Dendritic cell treated with granulocyte-macrophage colony-stimulating factor and Interleukin-4, amounts not matched to agents 40 ng/mL and 50 ng/mL, for 4 days (primary cell): ENCODE data around the gene SRSF1.

Experiments used
- H3K27ac Mint-ChIP-seq: one replicate; pipeline ENCODE4 v1.8.0; 2022; ENCODE audit warnings: mild to moderate bottlenecking, mixed read lengths
- H3K27me3 Mint-ChIP-seq: one replicate; pipeline ENCODE4 v1.8.0; 2022; ENCODE audit warnings: mild to moderate bottlenecking, mixed read lengths
- H3K36me3 Mint-ChIP-seq: one replicate; pipeline ENCODE4 v1.8.0; 2022; ENCODE audit warnings: low read depth, mixed read lengths
- H3K4me1 Mint-ChIP-seq: one replicate; pipeline ENCODE4 v1.8.0; 2022; ENCODE audit warnings: low read depth, mixed read lengths
- H3K4me3 Mint-ChIP-seq: one replicate; pipeline ENCODE4 v1.8.0; 2022; ENCODE audit warnings: mild to moderate bottlenecking, moderate library complexity, mixed read lengths
- H3K9me3 Mint-ChIP-seq: one replicate; pipeline ENCODE4 v1.8.0; 2022; ENCODE audit warnings: mixed read lengths
- intact Hi-C: fragments of 100-400 bp; cut with micrococcal nuclease; formaldehyde crosslinking; loops from one replicate; pipeline ENCODE4 v1.15.0; 2022

Gene SRSF1

GRCh38 chr17:57988301-57989250, 18.5 kb downstream of the SRSF1 start:
- intact Hi-C loops = loop anchor here (2.0 to 5.0 kb wide), 2 partner anchors 86 to 126 kb away; no protein-coding TSS in a partner anchor
- Mint-ChIP-seq H3K4me3 (peak overlapping the region; percentile 90), H3K4me1 (peaks cover 42% of the 10 kb centered on the region), H3K9me3 (no peaks in the 10 kb centered on the region), H3K36me3 (peaks cover 32% of the 10 kb centered on the region), H3K27me3 (no peaks in the 10 kb centered on the region), H3K27ac (peak overlapping the region; percentile 97)

GRCh38 chr17:57987581-57988300, 19.3 kb downstream of the SRSF1 start, which contains the start of gene VEZF1:
Gene VEZF1 (minus strand): TSS chr17:57988254. CDS start chr17:57988111, 143 bp downstream.
- Mint-ChIP-seq H3K4me3 (peak within 1 kb of the TSS; percentile 96), H3K27me3 (no peaks in the 10 kb centered on the region), H3K4me1 (peaks cover 49% of the 10 kb centered on the region), H3K9me3 (no peaks in the 10 kb centered on the region), H3K36me3 (peaks cover 41% of the 10 kb centered on the region), H3K27ac (peak within 1 kb of the TSS; percentile 97)
- intact Hi-C loops = loop anchor here (2.0 to 5.0 kb wide), 3 partner anchors 39 to 125 kb away; no protein-coding TSS in a partner anchor

GRCh38 chr17:57986841-57987580, 20.0 kb downstream of the SRSF1 start:
- H3K4me3 Mint-ChIP-seq = peak overlapping the region; percentile 96
- H3K36me3 Mint-ChIP-seq = peaks cover 48% of the 10 kb centered on the region
- intact Hi-C loops = loop anchor here (2.0 to 5.0 kb wide), 2 partner anchors 38 to 125 kb away; no protein-coding TSS in a partner anchor
- H3K4me1 Mint-ChIP-seq = peaks cover 56% of the 10 kb centered on the region
- peak overlapping the region; percentile 97 for H3K27ac Mint-ChIP-seq
- H3K9me3 Mint-ChIP-seq = no peaks in the 10 kb centered on the region
- no peaks in the 10 kb centered on the region for H3K27me3 Mint-ChIP-seq

GRCh38 chr17:57985675-57985974, 21.4 kb downstream of the SRSF1 start:
- no peaks in the 10 kb centered on the region for H3K9me3 Mint-ChIP-seq
- H3K4me3 Mint-ChIP-seq = no peak overlapping the region
- no peaks in the 10 kb centered on the region for H3K27me3 Mint-ChIP-seq
- intact Hi-C loops = loop anchor here (5.0 kb wide), 1 partner anchor 123 kb away; no protein-coding TSS in a partner anchor
- no peak overlapping the region for H3K27ac Mint-ChIP-seq
- peaks cover 62% of the 10 kb centered on the region for H3K36me3 Mint-ChIP-seq
- H3K4me1 Mint-ChIP-seq = peaks cover 56% of the 10 kb centered on the region

- peaks cover 56% of the 10 kb centered on the region for H3K4me1 Mint-ChIP-seq
- no peaks in the 10 kb centered on the region for H3K9me3 Mint-ChIP-seq
- intact Hi-C loops = loop anchor here (5.0 kb wide), 1 partner anchor 123 kb away; no protein-coding TSS in a partner anchor
- peaks cover 67% of the 10 kb centered on the region for H3K36me3 Mint-ChIP-seq
- H3K27me3 Mint-ChIP-seq = no peaks in the 10 kb centered on the region
- no peak overlapping the region for H3K4me3 Mint-ChIP-seq
- no peak overlapping the region for H3K27ac Mint-ChIP-seq
These were observed 21.9 kb downstream of the SRSF1 start for GRCh38 chr17:57984936-57985674.

- intact Hi-C loops = no loop called here
- Mint-ChIP-seq H3K27me3 (no peaks in the 10 kb centered on the region), H3K27ac (no peak overlapping the region), H3K36me3 (peaks cover 74% of the 10 kb centered on the region), H3K4me1 (peaks cover 49% of the 10 kb centered on the region), H3K4me3 (no peak overlapping the region), H3K9me3 (no peaks in the 10 kb centered on the region)
These were observed 22.7 kb downstream of the SRSF1 start for GRCh38 chr17:57984261-57984890.

GRCh38 chr17:57983446-57983845, 23.6 kb downstream of the SRSF1 start:
- Mint-ChIP-seq H3K27me3 (no peaks in the 10 kb centered on the region), H3K27ac (no peak overlapping the region), H3K9me3 (no peaks in the 10 kb centered on the region), H3K4me1 (peaks cover 44% of the 10 kb centered on the region), H3K4me3 (no peak overlapping the region), H3K36me3 (peaks cover 78% of the 10 kb centered on the region)
- intact Hi-C loops = no loop called here

- H3K4me1 Mint-ChIP-seq = peaks cover 43% of the 10 kb centered on the region
- peaks cover 83% of the 10 kb centered on the region for H3K36me3 Mint-ChIP-seq
- no peak overlapping the region for H3K4me3 Mint-ChIP-seq
- H3K27me3 Mint-ChIP-seq = no peaks in the 10 kb centered on the region
- intact Hi-C loops = no loop called here
- no peak overlapping the region for H3K27ac Mint-ChIP-seq
- no peaks in the 10 kb centered on the region for H3K9me3 Mint-ChIP-seq
These were observed 24.4 kb downstream of the SRSF1 start for GRCh38 chr17:57982452-57983170.

GRCh38 chr17:57980522-57980921, 26.5 kb downstream of the SRSF1 start:
- Mint-ChIP-seq H3K4me3 (no peak overlapping the region), H3K9me3 (no peaks in the 10 kb centered on the region), H3K27me3 (no peaks in the 10 kb centered on the region), H3K27ac (no peak overlapping the region), H3K4me1 (peaks cover 43% of the 10 kb centered on the region), H3K36me3 (peaks cover 95% of the 10 kb centered on the region)
- intact Hi-C loops = no loop called here

GRCh38 chr17:57979076-57979475, 28.0 kb downstream of the SRSF1 start:
- Mint-ChIP-seq H3K4me3 (no peak overlapping the region), H3K27me3 (no peaks in the 10 kb centered on the region), H3K27ac (no peak overlapping the region), H3K4me1 (peaks cover 30% of the 10 kb centered on the region), H3K36me3 (peaks cover 100% of the 10 kb centered on the region), H3K9me3 (no peaks in the 10 kb centered on the region)
- intact Hi-C loops = no loop called here

- no peaks in the 10 kb centered on the region for H3K9me3 Mint-ChIP-seq
- H3K27ac Mint-ChIP-seq = no peak overlapping the region
- no peak overlapping the region for H3K4me3 Mint-ChIP-seq
- H3K4me1 Mint-ChIP-seq = peaks cover 5% of the 10 kb centered on the region
- peaks cover 93% of the 10 kb centered on the region for H3K36me3 Mint-ChIP-seq
- no peaks in the 10 kb centered on the region for H3K27me3 Mint-ChIP-seq
- intact Hi-C loops = no loop called here
These were observed 30.5 kb downstream of the SRSF1 start for GRCh38 chr17:57976594-57976993.

- Mint-ChIP-seq H3K9me3 (no peaks in the 10 kb centered on the region), H3K4me1 (peaks cover 4% of the 10 kb centered on the region), H3K36me3 (peaks cover 78% of the 10 kb centered on the region), H3K27me3 (no peaks in the 10 kb centered on the region), H3K4me3 (no peak overlapping the region), H3K27ac (no peak overlapping the region)
- intact Hi-C loops = no loop called here
These were observed 32.0 kb downstream of the SRSF1 start for GRCh38 chr17:57975044-57975443.
